ENCODE data around the gene RNASE11. TPM values are rescaled to one million over a fixed set of nuclear protein-coding genes. Genes with fewer than 3 reads are reported as not detected.

Gene RNASE11
- total RNA-seq, 1 experiment from 2014 or later = not detected

GRCh38 chr14:20592574-20592973 is 4.8 kb upstream of the RNASE11 start:
- Histone ChIP-seq H3K4me1 (ENCODE audit: insufficient read depth, low read length) (no peaks in the 10 kb centered on the region), H3K79me2 (ENCODE audit: low read length) (no peaks in the 10 kb centered on the region), H3K4me2 (ENCODE audit: low read length) (no peak overlapping the region), H3F3A (ENCODE audit: low read length, unreplicated experiment) (no peaks in the 10 kb centered on the region), H3K9ac (ENCODE audit: low read length) (no peak overlapping the region), H3K9me3 (ENCODE audit: low read length) (no peaks in the 10 kb centered on the region), H3K9me2 (replicated peaks; ENCODE audit: low read length) (no peaks in the 10 kb centered on the region), H4K20me1 (ENCODE audit: low read length) (no peaks in the 10 kb centered on the region), H3K36me3 (ENCODE audit: low read depth, low read length) (no peaks in the 10 kb centered on the region), H3K27me3 (ENCODE audit: low read length) (peaks cover 44% of the 10 kb centered on the region), H3K27ac (ENCODE audit: low read length) (no peak overlapping the region), H2AFZ (ENCODE audit: low read length) (no peak overlapping the region), H3K4me3 (ENCODE audit: low read length) (no peak overlapping the region)
- ChIA-PET CTCF (no interaction called here), POLR2A (ENCODE audit: unreplicated experiment) (interaction anchor here (0.6 kb wide), 1 partner anchor 131 kb away, joined by 3 read pairs; no protein-coding TSS in a partner anchor)
- no TSS peak for BruUV-seq (replicated peaks)
- no peak for TF ChIP-seq CTCF (conservative IDR thresholded peaks at IDR 0.05; ENCODE audit: low read depth, low read length)
- TF ChIP-seq EZH2phosphoT487 (IDR thresholded peaks at IDR 0.05; ENCODE audit: borderline replicate concordance, low read length) = no peak
- TF ChIP-seq EZH2 (IDR thresholded peaks at IDR 0.05; ENCODE audit: low read length, unreplicated experiment) = no peak
- intact Hi-C loops (cut with micrococcal nuclease) = no loop called here
- no peak for DNase-seq
- no peak for ATAC-seq

- Histone ChIP-seq H2AFZ (ENCODE audit: low read length) (no peak within 1 kb of the TSS), H4K20me1 (ENCODE audit: low read length) (no peaks in the 10 kb centered on the region), H3K36me3 (ENCODE audit: low read depth, low read length) (no peaks in the 10 kb centered on the region), H3K4me2 (ENCODE audit: low read length) (peak within 1 kb of the TSS; percentile 23; the same call in 1 of the 2 replicates), H3K9ac (ENCODE audit: low read length) (no peak within 1 kb of the TSS), H3K4me3 (ENCODE audit: low read length) (peak within 1 kb of the TSS; percentile 36; the same call in 1 of the 2 replicates), H3F3A (ENCODE audit: low read length, unreplicated experiment) (no peaks in the 10 kb centered on the region), H3K9me2 (replicated peaks; ENCODE audit: low read length) (no peaks in the 10 kb centered on the region), H3K4me1 (ENCODE audit: insufficient read depth, low read length) (no peaks in the 10 kb centered on the region), H3K27me3 (ENCODE audit: low read length) (peaks cover 55% of the 10 kb centered on the region), H3K9me3 (ENCODE audit: low read length) (no peaks in the 10 kb centered on the region), H3K27ac (ENCODE audit: low read length) (no peak within 1 kb of the TSS), H3K79me2 (ENCODE audit: low read length) (no peaks in the 10 kb centered on the region)
- ATAC-seq (no peak), DNase-seq (no peak)
- TF ChIP-seq CTCF (conservative IDR thresholded peaks at IDR 0.05; ENCODE audit: low read depth, low read length) (no peak), EZH2phosphoT487 (IDR thresholded peaks at IDR 0.05; ENCODE audit: borderline replicate concordance, low read length) (no peak), EZH2 (IDR thresholded peaks at IDR 0.05; ENCODE audit: low read length, unreplicated experiment) (no peak)
- ChIA-PET POLR2A (ENCODE audit: unreplicated experiment) (no interaction called here), CTCF (no interaction called here)
- BruUV-seq (replicated peaks) = no TSS peak
- intact Hi-C loops (cut with micrococcal nuclease) = no loop called here
These were observed 3.4 kb upstream of the RNASE11 start, which contains the start of gene RNASE12 for GRCh38 chr14:20591235-20591634. RNASE12 (minus strand) TSS chr14:20591376; CDS start chr14:20590723, 653 bp downstream.

GRCh38 chr14:20583908-20584307 is 3.9 kb downstream of the RNASE11 start:
- ATAC-seq (no peak), DNase-seq (no peak)
- no peak overlapping the region for H3K27ac ChIP-seq (ENCODE audit: low read length)
- H3K79me2 ChIP-seq (ENCODE audit: low read length) = no peaks in the 10 kb centered on the region
- no peaks in the 10 kb centered on the region for H3K36me3 ChIP-seq (ENCODE audit: low read depth, low read length)
- H3K9me2 ChIP-seq (replicated peaks; ENCODE audit: low read length) = no peaks in the 10 kb centered on the region
- H3K4me2 ChIP-seq (ENCODE audit: low read length) = no peak overlapping the region
- no peaks in the 10 kb centered on the region for H4K20me1 ChIP-seq (ENCODE audit: low read length)
- H3K4me1 ChIP-seq (ENCODE audit: insufficient read depth, low read length) = no peaks in the 10 kb centered on the region
- no peak overlapping the region for H3K4me3 ChIP-seq (ENCODE audit: low read length)
- BruUV-seq (replicated peaks) = no TSS peak
- no peak overlapping the region for H2AFZ ChIP-seq (ENCODE audit: low read length)
- H3K9ac ChIP-seq (ENCODE audit: low read length) = no peak overlapping the region
- CTCF ChIA-PET = no interaction called here
- no peaks in the 10 kb centered on the region for H3F3A ChIP-seq (ENCODE audit: low read length, unreplicated experiment)
- POLR2A ChIA-PET (ENCODE audit: unreplicated experiment) = no interaction called here
- H3K9me3 ChIP-seq (ENCODE audit: low read length) = no peaks in the 10 kb centered on the region
- TF ChIP-seq CTCF (conservative IDR thresholded peaks at IDR 0.05; ENCODE audit: low read depth, low read length) = no peak
- no peak for TF ChIP-seq EZH2 (IDR thresholded peaks at IDR 0.05; ENCODE audit: low read length, unreplicated experiment)
- TF ChIP-seq EZH2phosphoT487 (IDR thresholded peaks at IDR 0.05; ENCODE audit: borderline replicate concordance, low read length) = no peak
- intact Hi-C loops (cut with micrococcal nuclease) = no loop called here
- H3K27me3 ChIP-seq (ENCODE audit: low read length) = peaks cover 68% of the 10 kb centered on the region
